LNCaP clone FGC (cell line): ENCODE results near the gene TVP23A.
A peak's percentile ranks its signal among the peaks of the same experiment; 100 is the strongest.
"Not testable (repeated sequence)": the region's sequence is repeated elsewhere in the genome, so short reads cannot be mapped to it uniquely, and the experiment has no call there.

ENCODE experiments used
- DNase-seq: peaks from one replicate; pipeline ENCODE4 v3.0.0-alpha.2; 2011; ENCODE audit warnings: low read depth
- H3K4me3 ChIP-seq: 2 replicates; pipeline ENCODE4 v1.5.1; 2011; ENCODE audit warnings: mild to moderate bottlenecking, low read depth, low read length, control low read depth
- CTCF ChIP-seq: IDR thresholded peaks from 2 replicates; pipeline ENCODE4 v1.5.1; 2012; ENCODE audit warnings: mild to moderate bottlenecking; ENCODE audit not compliant: control insufficient read depth, insufficient read depth; ENCODE audit errors: extremely low read depth

TVP23A gene

GRCh38 chr16:10799736-10800135 lies 18.9 kb downstream of the TVP23A start:
- DNase-seq: no peak
- TF ChIP-seq CTCF: no peak
- no peak overlapping the region for H3K4me3 ChIP-seq

- no peak for DNase-seq
- no peak for TF ChIP-seq CTCF
- H3K4me3 ChIP-seq: no peak overlapping the region
Measured at GRCh38 chr16:10791048-10791447, 27.5 kb downstream of the TVP23A start.

GRCh38 chr16:10788630-10789029 lies 30.0 kb downstream of the TVP23A start:
- H3K4me3 ChIP-seq, DNase-seq: not testable (repeated sequence)

GRCh38 chr16:10787304-10787703 lies 31.3 kb downstream of the TVP23A start:
- TF ChIP-seq CTCF: no peak
- H3K4me3 ChIP-seq: no peak overlapping the region
- DNase-seq: no peak

- no peak overlapping the region for H3K4me3 ChIP-seq
- peak; percentile 18 for DNase-seq
- no peak for TF ChIP-seq CTCF
Measured at GRCh38 chr16:10782628-10783027, 36.0 kb downstream of the TVP23A start.

- TF ChIP-seq CTCF: no peak
- H3K4me3 ChIP-seq: no peak overlapping the region
Measured at GRCh38 chr16:10780628-10781027, 38.0 kb downstream of the TVP23A start.

GRCh38 chr16:10779908-10780307 lies 38.7 kb downstream of the TVP23A start:
- not testable (repeated sequence) for DNase-seq, H3K4me3 ChIP-seq

More at GRCh38 chr16:10780628-10781027, 38.0 kb downstream of the TVP23A start:
- no peak for DNase-seq

- no peak overlapping the region for H3K4me3 ChIP-seq
- no peak for DNase-seq
- no peak for TF ChIP-seq CTCF
Measured at GRCh38 chr16:10777356-10777755, 41.2 kb downstream of the TVP23A start.

- H3K4me3 ChIP-seq, DNase-seq: not testable (repeated sequence)
Measured at GRCh38 chr16:10776923-10777322, 41.7 kb downstream of the TVP23A start.
